Astrocyte of the spinal cord (primary cell): ENCODE data around the gene CHD9NB.

ENCODE experiments used
- DNase-seq: peaks from one replicate; pipeline ENCODE4 v3.0.0; 2011; ENCODE audit warnings: low read depth, low spot score
- H3K4me3 ChIP-seq: 2 replicates; pipeline ENCODE4 v1.5.1; 2011; ENCODE audit warnings: low read depth, mild to moderate bottlenecking, low read length, moderate library complexity
- in situ Hi-C: cut with HindIII; loops from 2 replicates; pipeline ENCODE4 v1.10.0; 2017; ENCODE audit warnings: low sequenced_read_pairs
- TF ChIP-seq, protein P1 (sequence below): IDR thresholded peaks from 2 replicates; pipeline ENCODE4 v1.5.1; 2012; ENCODE audit warnings: low read depth, mild to moderate bottlenecking, low read length, inconsistent platforms

Gene CHD9NB

DNA sequence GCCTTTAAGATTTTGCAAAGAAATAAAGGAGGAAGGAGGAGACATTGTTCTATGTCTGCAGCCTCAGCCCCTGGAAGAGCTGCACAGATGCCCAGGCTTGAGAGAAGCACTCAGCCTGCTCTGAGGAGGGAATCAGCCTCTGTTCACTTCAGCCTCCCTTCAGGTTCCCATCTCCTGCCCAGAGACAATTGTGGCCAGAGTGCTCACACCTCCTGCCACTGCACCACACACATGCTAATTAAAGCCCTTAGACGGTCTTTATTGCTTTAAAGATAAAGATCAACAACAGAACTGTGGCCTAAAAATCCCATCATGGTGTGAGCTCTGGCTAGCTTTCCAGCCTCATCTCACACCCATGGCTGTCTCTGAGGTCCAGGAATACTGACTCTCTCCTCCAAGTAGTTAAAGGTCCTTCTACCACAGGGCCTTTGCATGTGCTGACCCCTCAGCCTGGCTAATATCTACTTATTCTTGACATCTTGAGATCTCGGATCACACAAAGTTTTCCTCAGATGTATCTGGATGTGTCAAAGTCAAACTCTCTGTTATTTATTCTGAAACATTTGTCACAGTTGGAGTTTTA, 33.8 kb downstream of the CHD9NB start:
- H3K4me3 ChIP-seq = no peak overlapping the region
- in situ Hi-C loops = no loop called here
- DNase-seq = no peak
- TF ChIP-seq, protein P1, sequence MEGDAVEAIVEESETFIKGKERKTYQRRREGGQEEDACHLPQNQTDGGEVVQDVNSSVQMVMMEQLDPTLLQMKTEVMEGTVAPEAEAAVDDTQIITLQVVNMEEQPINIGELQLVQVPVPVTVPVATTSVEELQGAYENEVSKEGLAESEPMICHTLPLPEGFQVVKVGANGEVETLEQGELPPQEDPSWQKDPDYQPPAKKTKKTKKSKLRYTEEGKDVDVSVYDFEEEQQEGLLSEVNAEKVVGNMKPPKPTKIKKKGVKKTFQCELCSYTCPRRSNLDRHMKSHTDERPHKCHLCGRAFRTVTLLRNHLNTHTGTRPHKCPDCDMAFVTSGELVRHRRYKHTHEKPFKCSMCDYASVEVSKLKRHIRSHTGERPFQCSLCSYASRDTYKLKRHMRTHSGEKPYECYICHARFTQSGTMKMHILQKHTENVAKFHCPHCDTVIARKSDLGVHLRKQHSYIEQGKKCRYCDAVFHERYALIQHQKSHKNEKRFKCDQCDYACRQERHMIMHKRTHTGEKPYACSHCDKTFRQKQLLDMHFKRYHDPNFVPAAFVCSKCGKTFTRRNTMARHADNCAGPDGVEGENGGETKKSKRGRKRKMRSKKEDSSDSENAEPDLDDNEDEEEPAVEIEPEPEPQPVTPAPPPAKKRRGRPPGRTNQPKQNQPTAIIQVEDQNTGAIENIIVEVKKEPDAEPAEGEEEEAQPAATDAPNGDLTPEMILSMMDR = no peak

DNA sequence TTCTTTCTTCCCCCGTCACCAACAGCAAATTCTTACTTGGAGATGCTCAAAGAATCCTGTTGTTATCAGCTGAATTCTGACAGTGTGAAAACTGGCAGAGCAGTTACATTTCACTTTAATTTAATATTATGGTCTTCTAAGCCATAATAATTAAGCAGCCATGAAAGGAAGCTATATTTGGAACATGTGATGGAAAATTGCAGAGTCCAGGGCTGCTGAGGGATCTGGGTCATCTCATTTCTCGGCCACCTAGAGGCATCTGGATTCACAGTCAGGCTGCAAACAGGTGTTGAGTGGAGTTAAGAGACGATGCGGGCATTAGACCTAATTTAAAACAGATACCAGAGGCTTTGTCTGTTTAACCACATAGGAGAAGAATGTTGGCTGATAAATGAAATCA, 38.4 kb downstream of the CHD9NB start:
- TF ChIP-seq, protein P1 = no peak
- no peak for DNase-seq
- in situ Hi-C loops = no loop called here
- no peak overlapping the region for H3K4me3 ChIP-seq

DNA sequence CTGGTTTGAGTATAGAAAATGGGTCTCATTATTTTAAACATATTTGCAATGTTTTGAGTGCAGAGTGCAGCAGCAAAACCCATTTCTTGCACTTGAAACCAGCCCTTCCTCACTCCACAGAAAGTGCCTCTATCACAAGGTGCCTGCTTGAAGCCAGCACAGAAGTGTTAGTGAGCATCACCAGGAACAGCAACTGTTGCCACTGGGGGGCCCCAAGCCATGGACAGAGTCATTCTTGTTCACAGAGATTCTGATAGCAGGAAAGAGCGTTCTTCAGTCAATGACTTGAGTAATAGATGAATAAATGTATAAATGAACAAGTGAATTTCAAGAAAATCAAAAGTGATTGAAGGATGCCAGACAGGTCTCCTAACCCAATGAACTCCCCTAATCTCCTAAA, 45.6 kb downstream of the CHD9NB start:
- H3K4me3 ChIP-seq = no peak overlapping the region
- TF ChIP-seq, protein P1 = no peak
- no peak for DNase-seq
- in situ Hi-C loops = no loop called here

DNA sequence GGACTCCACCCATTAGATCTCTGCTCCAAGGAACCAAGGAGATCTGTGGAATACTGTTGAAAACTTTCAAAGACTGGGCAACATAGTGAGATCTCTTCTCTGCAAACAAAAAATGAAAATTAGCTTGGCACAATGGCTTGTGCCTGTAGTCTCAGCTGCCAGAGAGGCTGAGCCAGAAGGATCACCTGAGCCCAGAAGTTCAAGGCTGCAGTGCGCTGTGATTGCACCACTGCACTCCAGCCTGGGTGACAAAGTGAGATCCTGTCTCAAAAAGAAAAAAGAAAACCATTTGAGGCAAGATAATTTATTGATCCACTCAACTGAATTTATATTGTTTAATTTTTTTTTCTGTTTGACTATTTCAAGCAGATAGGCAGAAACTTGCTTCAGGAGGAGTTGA, 54.8 kb downstream of the CHD9NB start:
- in situ Hi-C loops = no loop called here
- H3K4me3 ChIP-seq = no peak overlapping the region
- DNase-seq = no peak
- TF ChIP-seq, protein P1 = no peak

DNA sequence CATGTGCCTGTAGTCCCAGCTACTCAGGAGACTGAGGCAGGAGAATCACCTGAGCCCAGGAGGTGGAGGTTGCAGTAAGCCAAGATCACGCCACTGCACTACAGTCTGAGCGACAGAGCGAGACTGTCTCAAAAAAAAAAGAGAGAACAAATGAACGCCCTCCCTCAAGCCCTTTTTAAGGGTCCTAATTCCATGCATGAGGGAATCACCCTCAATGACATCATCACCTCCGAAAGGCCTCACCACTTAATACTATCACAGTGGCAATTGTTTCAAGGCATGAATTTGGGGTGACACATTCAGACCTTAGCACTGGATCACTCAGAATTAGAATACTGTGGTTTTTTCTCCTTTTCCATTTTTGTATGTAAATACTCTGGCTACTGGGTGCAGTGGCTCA, 57.8 kb downstream of the CHD9NB start:
- TF ChIP-seq, protein P1 = no peak

DNA sequence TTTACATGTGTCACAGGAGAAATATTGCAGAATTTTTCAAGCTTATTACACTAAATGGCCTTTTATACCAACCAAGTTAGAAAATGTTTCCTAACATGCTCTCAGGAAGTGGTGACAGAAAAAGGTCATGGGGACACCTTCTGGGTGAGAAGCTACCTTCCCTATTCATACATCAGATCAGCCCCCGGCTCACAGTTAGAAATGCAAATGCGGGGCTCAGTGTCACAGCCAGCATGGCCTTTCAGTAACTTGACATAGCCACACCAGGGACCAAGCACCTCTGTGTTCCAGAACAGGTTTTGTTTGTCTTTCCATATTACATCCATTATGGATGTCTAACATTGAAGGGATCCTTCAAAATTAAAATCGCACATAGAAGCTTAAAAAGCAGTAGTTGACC, 59.5 kb downstream of the CHD9NB start:
- DNase-seq = no peak
- in situ Hi-C loops = no loop called here
- TF ChIP-seq, protein P1 = no peak
- no peak overlapping the region for H3K4me3 ChIP-seq

More for the DNA sequence above, 57.8 kb downstream of the CHD9NB start:
- in situ Hi-C loops = no loop called here
- no peak for DNase-seq
- no peak overlapping the region for H3K4me3 ChIP-seq

DNA sequence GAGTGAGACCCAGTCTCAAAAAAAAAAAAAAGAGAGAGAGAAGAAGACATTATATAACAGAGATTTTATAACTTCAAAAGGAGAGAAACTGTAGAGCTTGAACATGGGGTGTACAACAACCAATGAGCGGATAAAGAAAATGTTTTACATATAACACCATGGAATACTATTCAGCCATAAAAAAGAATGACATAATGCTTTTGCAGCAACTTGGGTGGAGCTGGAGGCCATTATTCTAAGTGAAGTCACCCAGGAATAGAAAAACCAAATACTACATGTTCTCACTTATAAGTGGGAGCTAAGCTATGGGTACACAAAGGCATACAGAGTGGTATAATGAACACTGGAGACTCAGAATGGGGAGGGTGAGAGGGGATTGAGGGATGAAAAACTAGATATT, 61.1 kb downstream of the CHD9NB start:
- TF ChIP-seq, protein P1 = no peak
- H3K4me3 ChIP-seq = no peak overlapping the region
- DNase-seq = no peak
- in situ Hi-C loops = no loop called here
